Right ventricle myocardium inferior (tissue), 1 donor: ENCODE measurements around the gene BST2. TPM values are rescaled to one million over a fixed set of nuclear protein-coding genes. Genes with fewer than 3 reads are reported as not detected.

Source experiments
- ATAC-seq: fragments of 200-7000 bp; cut with Tn5 transposase; one replicate; pipeline ENCODE4 v1.9.1; 2020; ENCODE audit warnings: mild to moderate bottlenecking, moderate library complexity
- DNase-seq: peaks from one replicate; pipeline ENCODE4 v3.0.0; 2021; ENCODE audit errors: missing footprints
- intact Hi-C: fragments of 100-400 bp; cut with DNase I; formaldehyde crosslinking; loops from one replicate; pipeline ENCODE4 v1.11.0; 2022
- total RNA-seq: library from RNA; stranded (reverse); fragmentation: NEBNext Ultra II Directional; extraction: Animal tissue kit (Norgen Biotek cat#: 25700); gene quantifications from one replicate; pipeline ENCODE4 v1.2.1, GENCODE V29; 2021
- donor health status: DM: no; HTN: yes; CAD: no; lungs with severe emphysema.

The BST2 gene
- total RNA-seq, 1 donor from 2014 or later = 54.5 TPM

DNA sequence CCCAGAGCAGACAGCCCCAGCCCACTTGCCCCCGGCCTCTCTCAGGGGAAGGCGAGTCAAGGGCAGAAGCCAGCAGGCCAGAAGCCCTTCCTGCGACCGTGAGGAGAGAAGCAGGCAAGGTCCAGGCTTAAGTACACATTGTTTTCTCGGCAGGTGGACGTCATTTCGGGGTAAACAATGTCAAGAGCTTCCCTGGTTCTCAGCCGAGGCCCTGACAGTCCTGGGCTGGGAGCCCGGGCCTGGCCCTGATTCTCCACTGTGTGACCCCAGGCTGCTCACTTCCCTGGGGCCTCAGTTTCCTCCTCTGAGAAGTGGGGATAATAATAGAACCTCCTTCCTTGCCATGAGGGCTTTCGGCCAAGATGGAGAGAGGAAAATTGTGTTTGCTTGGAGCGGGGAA, 47.7 kb downstream of the BST2 start:
- DNase-seq = no peak

DNA sequence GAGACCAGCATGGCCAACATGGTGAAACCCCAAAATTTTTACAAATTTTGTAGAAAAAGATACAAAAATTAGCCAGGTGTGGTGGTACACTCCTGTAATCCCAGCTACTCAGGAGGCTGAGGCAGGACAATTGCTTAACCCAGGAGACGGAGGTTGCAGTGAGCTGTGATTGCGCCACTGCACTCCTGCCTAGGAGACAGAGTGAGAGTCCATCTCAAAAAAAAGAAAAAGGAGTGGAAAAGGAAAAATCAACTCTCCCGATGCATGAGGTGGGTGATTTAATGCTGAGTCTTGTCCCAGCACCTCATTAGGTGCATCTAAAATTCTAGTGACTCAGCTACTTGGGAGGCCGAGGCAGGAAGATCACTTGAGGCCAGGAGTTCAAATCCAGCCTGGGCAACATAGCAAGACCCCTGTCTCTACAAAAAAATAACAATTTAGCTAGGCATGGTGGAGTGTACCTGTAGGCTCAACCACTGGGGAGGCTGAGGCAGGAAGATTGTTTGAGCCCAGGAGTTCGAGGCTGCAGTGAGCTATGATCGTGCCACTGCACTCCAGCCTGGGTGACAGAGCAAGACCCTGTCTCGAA, 48.3 kb downstream of the BST2 start:
- ATAC-seq = no peak
- intact Hi-C loops = no loop called here
- DNase-seq = no peak

More for the DNA sequence above, 47.7 kb downstream of the BST2 start:
- intact Hi-C loops = no loop called here
- ATAC-seq = no peak

DNA sequence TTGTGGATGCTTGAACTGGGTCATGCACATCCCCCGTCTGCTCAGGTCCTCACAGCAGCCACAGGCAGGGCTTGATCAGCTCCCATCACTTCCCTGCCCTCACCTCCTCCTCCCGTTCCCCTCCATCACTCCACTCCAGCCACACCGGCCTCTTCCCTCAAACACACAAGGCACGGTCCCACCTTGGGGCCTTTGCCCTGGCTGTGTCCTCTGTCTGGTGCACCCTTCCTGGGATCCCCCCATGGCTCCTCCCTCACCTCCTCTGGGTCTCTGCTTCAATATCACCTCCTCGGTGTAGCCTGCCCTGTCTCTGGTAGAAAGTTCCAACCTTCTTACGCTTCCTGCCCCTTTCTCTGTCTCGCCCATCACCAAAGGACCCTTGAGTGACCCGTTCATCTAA, 52.0 kb downstream of the BST2 start:
- intact Hi-C loops = no loop called here
- ATAC-seq = no peak
- no peak for DNase-seq

Other genes starting within 250 kb of the BST2 start
- gene USE1, start 190.3 kb downstream of the BST2 start, total RNA-seq = 32.8 TPM
- gene OCEL1, start 179.4 kb downstream of the BST2 start, total RNA-seq = 26.0 TPM
- gene NR2F6, start 159.7 kb downstream of the BST2 start, total RNA-seq = 76.4 TPM
- gene USHBP1, start 140.9 kb downstream of the BST2 start, total RNA-seq = 7.6 TPM
- gene BABAM1, start 138.2 kb downstream of the BST2 start, total RNA-seq = 82.0 TPM
- 0.19 TPM for gene ANKLE1, start 123.7 kb downstream of the BST2 start, total RNA-seq
- 13.8 TPM for gene ABHD8, start 102.2 kb downstream of the BST2 start, total RNA-seq
- gene MRPL34, start 99.8 kb downstream of the BST2 start, total RNA-seq = 200 TPM
- gene DDA1, start 96.1 kb downstream of the BST2 start, total RNA-seq = 28.8 TPM
- 9.6 TPM for gene ANO8, start 70.8 kb downstream of the BST2 start, total RNA-seq
- 11.5 TPM for gene GTPBP3, start 68.1 kb downstream of the BST2 start, total RNA-seq
- gene PLVAP, start 28.3 kb downstream of the BST2 start, total RNA-seq = 29.0 TPM
- not detected for gene CCDC194, start 11.4 kb downstream of the BST2 start, total RNA-seq
- gene MVB12A, start 14.4 kb upstream of the BST2 start, total RNA-seq = 19.9 TPM
- gene TMEM221, start 43.0 kb upstream of the BST2 start, total RNA-seq = not detected
- not detected for gene NXNL1, start 55.3 kb upstream of the BST2 start, total RNA-seq
- gene SLC27A1, start 64.9 kb upstream of the BST2 start, total RNA-seq = 66.2 TPM
- 20.8 TPM for gene PGLS, start 106.0 kb upstream of the BST2 start, total RNA-seq
- 35.5 TPM for gene COLGALT1, start 150.0 kb upstream of the BST2 start, total RNA-seq